Kidney epithelial cell (primary cell): ENCODE measurements around the gene CFAP77. TPM values are rescaled to one million over a fixed set of nuclear protein-coding genes. Genes with fewer than 3 reads are reported as not detected.

Source experiments
- DNase-seq: peaks from one replicate; pipeline ENCODE4 v3.0.0-alpha.2; 2010; ENCODE audit warnings: low read depth
- H3K27me3 ChIP-seq: 2 replicates; pipeline ENCODE4 v1.6.0; 2011; ENCODE audit warnings: low read length; ENCODE audit not compliant: control insufficient read depth, insufficient read depth
- H3K36me3 ChIP-seq: 2 replicates; pipeline ENCODE4 v1.5.1; 2011; ENCODE audit warnings: low read length; ENCODE audit not compliant: control insufficient read depth, insufficient read depth
- H3K4me3 ChIP-seq: 2 replicates; pipeline ENCODE4 v1.5.1; 2011; ENCODE audit warnings: low read depth, mild to moderate bottlenecking, control low read depth, low read length
- CTCF ChIP-seq: IDR thresholded peaks from 2 replicates; pipeline ENCODE4 v1.5.1; 2011; ENCODE audit warnings: mild to moderate bottlenecking, moderate library complexity, low read length, control low read depth, inconsistent platforms; ENCODE audit not compliant: insufficient read depth, poor library complexity, severe bottlenecking
- total RNA-seq: library from RNA; depleted of rRNA; stranded (reverse); fragments of >200 nt; gene quantifications from 2 replicates; pipeline ENCODE4 v1.2.3, GENCODE V29; 2015

The CFAP77 gene
- total RNA-seq, 1 donor from 2014 or later: 0.58 TPM

GRCh38 chr9:132410642-132411041, 631 bp downstream of the CFAP77 start:
- no peaks in the 10 kb centered on the region for H3K36me3 ChIP-seq
- DNase-seq: no peak
- peaks cover 23% of the 10 kb centered on the region for H3K27me3 ChIP-seq
- no peak for TF ChIP-seq CTCF
- H3K4me3 ChIP-seq: peak overlapping the region; percentile 54

DNA sequence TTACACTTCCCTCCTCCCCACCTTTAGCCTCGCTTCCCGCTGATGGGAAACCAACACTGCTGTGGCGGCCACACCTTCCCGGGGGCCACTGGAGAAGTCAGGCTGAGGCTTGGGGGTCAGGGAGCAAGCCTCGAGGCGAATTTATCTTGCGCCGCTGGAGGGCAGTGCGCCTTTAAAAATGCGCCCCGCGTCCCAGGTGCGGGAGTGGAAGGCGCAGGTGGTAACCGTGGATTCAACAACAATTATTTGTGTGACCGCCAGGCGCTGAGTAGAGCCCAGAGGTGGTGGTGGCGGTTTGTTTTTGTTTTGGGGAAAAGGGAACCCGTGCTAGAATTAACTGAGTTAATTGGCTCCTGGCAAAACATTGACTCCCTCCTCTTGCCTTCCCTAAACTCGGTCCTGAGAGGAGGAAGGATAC, 1.1 kb downstream of the CFAP77 start:
- H3K36me3 ChIP-seq: no peaks in the 10 kb centered on the region
- no peak for DNase-seq
- no peak overlapping the region for H3K4me3 ChIP-seq
- peak; percentile 65 for TF ChIP-seq CTCF
- peaks cover 23% of the 10 kb centered on the region for H3K27me3 ChIP-seq

GRCh38 chr9:132412089-132412488, 2.1 kb downstream of the CFAP77 start:
- DNase-seq: no peak
- no peak overlapping the region for H3K4me3 ChIP-seq
- H3K27me3 ChIP-seq: peaks cover 23% of the 10 kb centered on the region
- TF ChIP-seq CTCF: peak; percentile 62
- no peaks in the 10 kb centered on the region for H3K36me3 ChIP-seq

DNA sequence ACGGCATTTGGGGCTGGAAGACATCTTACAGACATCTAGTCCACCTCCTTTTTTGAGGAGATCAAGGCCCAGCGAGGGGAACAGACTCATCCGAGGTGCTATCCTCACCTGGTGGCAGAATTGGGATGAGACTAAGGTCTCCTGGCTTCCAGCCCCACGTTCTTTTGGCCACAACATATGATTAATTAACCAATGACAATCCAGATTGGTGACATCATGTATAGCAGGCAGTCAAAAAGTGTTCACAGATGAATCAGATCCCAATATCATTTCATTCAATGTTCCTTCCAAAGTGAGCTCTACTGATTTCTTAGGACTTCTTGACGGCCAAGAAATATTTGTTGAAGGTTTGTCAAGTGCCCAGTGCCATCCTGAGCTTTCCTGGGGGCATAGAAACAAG, 3.9 kb downstream of the CFAP77 start:
- Histone ChIP-seq H3K4me3 (no peak overlapping the region), H3K27me3 (peaks cover 25% of the 10 kb centered on the region)

GRCh38 chr9:132414731-132415130, 4.7 kb downstream of the CFAP77 start:
- Histone ChIP-seq H3K4me3 (no peak overlapping the region), H3K27me3 (peaks cover 25% of the 10 kb centered on the region), H3K36me3 (no peaks in the 10 kb centered on the region)
- no peak for TF ChIP-seq CTCF
- no peak for DNase-seq

More for the DNA sequence above, 3.9 kb downstream of the CFAP77 start:
- no peak for DNase-seq
- no peak for TF ChIP-seq CTCF
- H3K36me3 ChIP-seq: no peaks in the 10 kb centered on the region

- DNase-seq: no peak
- no peak for TF ChIP-seq CTCF
- H3K27me3 ChIP-seq: peaks cover 22% of the 10 kb centered on the region
- H3K4me3 ChIP-seq: no peak overlapping the region
- H3K36me3 ChIP-seq: no peaks in the 10 kb centered on the region
These were observed 5.2 kb downstream of the CFAP77 start for GRCh38 chr9:132415181-132415580.
